Astrocyte (in vitro differentiated cells and primary cell): Measurements from ENCODE around the gene PAGR1. TPM values are rescaled to one million over a fixed set of nuclear protein-coding genes. Genes with fewer than 3 reads are reported as not detected.

Experiments used
- DNase-seq: peaks from one replicate; pipeline ENCODE4 v3.0.0-alpha.2; 2010; ENCODE audit warnings: low read depth
- FAIRE-seq: peaks from 2 replicates; lab custom pipeline; 2011; peaks lifted over from hg19 to GRCh38; lab: Jason Lieb, UNC
- H2AFZ ChIP-seq: 2 replicates; pipeline ENCODE4 v1.6.0; 2012; ENCODE audit warnings: low read depth, low read length, inconsistent platforms
- H3K27ac ChIP-seq: 2 replicates; pipeline ENCODE4 v1.5.1; 2011; ENCODE audit warnings: low read depth, low read length, inconsistent platforms
- H3K27me3 ChIP-seq: 2 replicates; pipeline ENCODE4 v1.6.0; 2011; ENCODE audit warnings: low read length, inconsistent platforms; ENCODE audit not compliant: insufficient read depth
- H3K36me3 ChIP-seq: 2 replicates; pipeline ENCODE4 v1.5.1; 2011; ENCODE audit warnings: low read length, inconsistent platforms; ENCODE audit not compliant: insufficient read depth
- H3K4me1 ChIP-seq: 2 replicates; pipeline ENCODE4 v1.5.1; 2011; ENCODE audit warnings: low read length, inconsistent platforms; ENCODE audit not compliant: insufficient read depth
- H3K4me2 ChIP-seq: 2 replicates; pipeline ENCODE4 v1.6.0; 2012; ENCODE audit warnings: low read length, inconsistent platforms
- H3K4me3 ChIP-seq: 2 replicates; pipeline ENCODE4 v1.5.1; 2011; ENCODE audit warnings: low read depth, mild to moderate bottlenecking, low read length, inconsistent platforms; ENCODE audit not compliant: insufficient read depth
- H3K79me2 ChIP-seq: 2 replicates; pipeline ENCODE4 v1.6.0; 2012; ENCODE audit warnings: mild to moderate bottlenecking, low read length, inconsistent platforms; ENCODE audit not compliant: insufficient read depth
- H3K9ac ChIP-seq: 2 replicates; pipeline ENCODE4 v1.6.0; 2012; ENCODE audit warnings: mild to moderate bottlenecking, low read length, inconsistent platforms
- H3K9me3 ChIP-seq: 2 replicates; pipeline ENCODE4 v1.5.1; 2012; ENCODE audit warnings: low read depth, mild to moderate bottlenecking, low read length, inconsistent platforms; ENCODE audit not compliant: insufficient read depth
- H4K20me1 ChIP-seq: 2 replicates; pipeline ENCODE4 v1.6.0; 2012; ENCODE audit warnings: low read length, inconsistent platforms; ENCODE audit not compliant: insufficient read depth
- H3K27ac Mint-ChIP-seq: one replicate; pipeline ENCODE4 v1.8.0; 2021; ENCODE audit warnings: mild to moderate bottlenecking, mixed read lengths; ENCODE audit not compliant: unreplicated experiment
- H3K27me3 Mint-ChIP-seq: one replicate; pipeline ENCODE4 v1.8.0; 2021; ENCODE audit warnings: low read depth, mixed read lengths; ENCODE audit not compliant: unreplicated experiment
- H3K36me3 Mint-ChIP-seq: one replicate; pipeline ENCODE4 v1.8.0; 2021; ENCODE audit warnings: low read depth, mixed read lengths; ENCODE audit not compliant: unreplicated experiment
- H3K4me1 Mint-ChIP-seq: one replicate; pipeline ENCODE4 v1.8.0; 2021; ENCODE audit warnings: low read depth, mixed read lengths; ENCODE audit not compliant: unreplicated experiment
- H3K4me3 Mint-ChIP-seq: one replicate; pipeline ENCODE4 v1.8.0; 2021; ENCODE audit warnings: mild to moderate bottlenecking, moderate library complexity, mixed read lengths; ENCODE audit not compliant: unreplicated experiment
- H3K9me3 Mint-ChIP-seq: one replicate; pipeline ENCODE4 v1.8.0; 2021; ENCODE audit warnings: mild to moderate bottlenecking, mixed read lengths; ENCODE audit not compliant: unreplicated experiment
- EZH2 ChIP-seq: IDR thresholded peaks from 2 replicates; pipeline ENCODE4 v1.6.1; 2012; ENCODE audit warnings: mild to moderate bottlenecking, low read length, inconsistent platforms; ENCODE audit not compliant: insufficient read depth
- total RNA-seq: library from RNA; stranded (reverse); gene quantifications from 2 replicates; pipeline ENCODE4 v1.2.1, GENCODE V29; 2021
- TF ChIP-seq, protein P1 (sequence below): IDR thresholded peaks from 2 replicates; pipeline ENCODE4 v1.5.1; 2011; ENCODE audit warnings: low read depth, mild to moderate bottlenecking, inconsistent platforms, low read length, moderate library complexity; ENCODE audit not compliant: insufficient read depth

The PAGR1 gene
- total RNA-seq, 1 donor from 2014 or later: 20.8 TPM

DNA sequence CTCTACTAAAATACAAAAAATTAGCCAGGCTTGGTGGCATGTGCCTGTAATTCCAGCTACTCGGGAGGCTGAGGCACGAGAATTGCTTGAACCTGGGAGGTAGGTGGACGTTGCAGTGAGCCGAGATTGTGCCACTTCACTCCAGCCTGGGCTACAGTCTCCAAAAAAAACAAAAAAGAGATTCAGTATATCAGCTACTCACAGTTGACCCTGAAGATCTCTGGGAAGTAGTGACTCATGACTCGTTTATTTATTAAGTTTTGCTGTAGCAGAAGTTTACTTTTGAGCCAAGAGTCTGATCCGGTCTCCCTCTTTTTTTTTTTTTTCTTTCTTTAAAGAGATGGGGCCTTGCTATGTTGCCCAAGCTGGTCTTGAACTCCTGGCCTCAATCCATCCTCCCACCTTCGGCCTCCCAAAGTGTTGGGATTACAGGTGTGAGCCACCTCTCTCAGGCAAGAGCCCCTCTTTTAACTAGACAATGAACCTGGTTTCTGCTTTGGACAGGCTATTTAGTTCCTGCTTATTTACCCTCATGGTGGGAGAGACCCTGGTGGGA, 8.7 kb downstream of the PAGR1 start:
- peaks cover 58% of the 10 kb centered on the region for H3K4me1 ChIP-seq
- H4K20me1 ChIP-seq: peaks cover 35% of the 10 kb centered on the region
- peaks cover 92% of the 10 kb centered on the region for H3K79me2 ChIP-seq
- peak overlapping the region; percentile 89 for H3K27ac ChIP-seq
- DNase-seq (peak; percentile 77), FAIRE-seq (no peak)
- H3K36me3 ChIP-seq: no peaks in the 10 kb centered on the region
- Mint-ChIP-seq H3K4me3 (peak overlapping the region; percentile 73), H3K27ac (peak overlapping the region; percentile 92), H3K4me1 (peaks cover 27% of the 10 kb centered on the region), H3K36me3 (no peaks in the 10 kb centered on the region), H3K27me3 (no peaks in the 10 kb centered on the region), H3K9me3 (no peaks in the 10 kb centered on the region)
- no peak overlapping the region for H2AFZ ChIP-seq
- H3K4me2 ChIP-seq: peak overlapping the region; percentile 79
- H3K27me3 ChIP-seq: no peaks in the 10 kb centered on the region
- no peaks in the 10 kb centered on the region for H3K9me3 ChIP-seq
- peak overlapping the region; percentile 60 for H3K9ac ChIP-seq
- peak overlapping the region; percentile 37 for H3K4me3 ChIP-seq
- TF ChIP-seq, protein P1, sequence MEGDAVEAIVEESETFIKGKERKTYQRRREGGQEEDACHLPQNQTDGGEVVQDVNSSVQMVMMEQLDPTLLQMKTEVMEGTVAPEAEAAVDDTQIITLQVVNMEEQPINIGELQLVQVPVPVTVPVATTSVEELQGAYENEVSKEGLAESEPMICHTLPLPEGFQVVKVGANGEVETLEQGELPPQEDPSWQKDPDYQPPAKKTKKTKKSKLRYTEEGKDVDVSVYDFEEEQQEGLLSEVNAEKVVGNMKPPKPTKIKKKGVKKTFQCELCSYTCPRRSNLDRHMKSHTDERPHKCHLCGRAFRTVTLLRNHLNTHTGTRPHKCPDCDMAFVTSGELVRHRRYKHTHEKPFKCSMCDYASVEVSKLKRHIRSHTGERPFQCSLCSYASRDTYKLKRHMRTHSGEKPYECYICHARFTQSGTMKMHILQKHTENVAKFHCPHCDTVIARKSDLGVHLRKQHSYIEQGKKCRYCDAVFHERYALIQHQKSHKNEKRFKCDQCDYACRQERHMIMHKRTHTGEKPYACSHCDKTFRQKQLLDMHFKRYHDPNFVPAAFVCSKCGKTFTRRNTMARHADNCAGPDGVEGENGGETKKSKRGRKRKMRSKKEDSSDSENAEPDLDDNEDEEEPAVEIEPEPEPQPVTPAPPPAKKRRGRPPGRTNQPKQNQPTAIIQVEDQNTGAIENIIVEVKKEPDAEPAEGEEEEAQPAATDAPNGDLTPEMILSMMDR: no peak

DNA sequence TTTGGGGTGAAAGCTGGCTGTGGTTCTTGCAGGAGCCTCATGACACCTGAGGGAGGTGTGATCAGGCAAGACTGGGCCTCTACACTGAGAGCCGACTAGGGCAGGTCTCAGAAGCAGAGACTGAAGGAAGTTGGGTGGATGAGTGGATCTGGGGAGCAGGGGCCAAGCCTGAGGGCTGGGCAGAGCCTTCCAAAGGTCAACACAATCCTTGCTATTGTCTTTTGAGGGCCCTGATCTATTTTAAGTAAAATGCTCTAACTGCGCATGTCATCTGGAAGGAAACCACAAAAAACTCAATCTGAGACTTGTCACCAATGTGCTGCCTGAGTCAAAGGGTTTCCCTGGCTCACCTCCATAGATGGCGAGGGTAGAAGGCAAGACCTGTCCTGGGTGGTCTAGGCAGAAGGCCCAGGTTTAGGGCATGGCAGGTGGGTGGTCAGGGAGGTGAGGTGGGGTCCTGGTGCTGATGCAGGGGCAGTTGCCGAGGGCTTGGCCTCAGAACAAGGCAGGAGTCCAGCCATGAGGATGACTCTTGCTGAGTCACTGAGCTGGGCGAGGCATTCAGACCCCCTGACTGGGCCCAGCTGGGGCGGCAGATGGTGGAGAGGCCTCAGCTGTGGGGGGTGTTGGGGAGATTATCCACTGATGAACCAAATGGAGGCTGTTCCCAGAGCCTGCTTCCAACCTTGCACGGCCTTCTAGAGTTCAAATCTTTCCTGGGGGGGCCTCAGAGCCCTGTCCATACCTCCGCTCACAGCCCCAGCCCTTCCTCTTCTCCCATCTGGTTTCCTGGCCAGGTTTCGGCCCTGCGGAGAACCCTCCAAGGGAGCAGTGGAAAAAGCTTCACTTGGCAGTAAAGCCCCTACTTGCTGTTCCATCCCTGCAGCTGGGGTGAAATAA, 9.4 kb downstream of the PAGR1 start:
- H3K9me3 Mint-ChIP-seq: no peaks in the 10 kb centered on the region
- peaks cover 2% of the 10 kb centered on the region for H3K27me3 Mint-ChIP-seq
- Histone ChIP-seq H3K4me2 (peak overlapping the region; percentile 79), H3K79me2 (peaks cover 92% of the 10 kb centered on the region), H3K27ac (peak overlapping the region; percentile 89), H3K4me3 (peak overlapping the region; percentile 37), H3K27me3 (no peaks in the 10 kb centered on the region), H3K9me3 (no peaks in the 10 kb centered on the region), H2AFZ (no peak overlapping the region), H3K36me3 (no peaks in the 10 kb centered on the region), H4K20me1 (peaks cover 39% of the 10 kb centered on the region), H3K9ac (peak overlapping the region; percentile 60), H3K4me1 (peaks cover 52% of the 10 kb centered on the region)
- peaks cover 3% of the 10 kb centered on the region for H3K36me3 Mint-ChIP-seq
- peak overlapping the region; percentile 92 for H3K27ac Mint-ChIP-seq
- peaks cover 22% of the 10 kb centered on the region for H3K4me1 Mint-ChIP-seq
- DNase-seq: peak; percentile 87
- TF ChIP-seq EZH2: no peak
- TF ChIP-seq, protein P1: no peak
- H3K4me3 Mint-ChIP-seq: peak overlapping the region; percentile 73
- no peak for FAIRE-seq
